ENCODE measurements around the gene PPP6R1.
A peak's percentile ranks its signal among the peaks of the same experiment; 100 is the strongest.

Gene PPP6R1

GRCh38 chr19:55247621-55248099 lies 11.2 kb downstream of the PPP6R1 start:
- peak; percentile 44 for DNase-seq (ENCODE audit: low read depth)
- TF ChIP-seq CTCF (conservative IDR thresholded peaks at IDR 0.05; ENCODE audit: low read depth, low read length) = no peak
- no peak overlapping the region for H3K4me3 ChIP-seq (ENCODE audit: low read depth, low read length)

GRCh38 chr19:55246462-55247451 lies 12.1 kb downstream of the PPP6R1 start:
- DNase-seq (ENCODE audit: low read depth) = no peak
- H3K4me3 ChIP-seq (ENCODE audit: low read depth, low read length) = no peak overlapping the region

GRCh38 chr19:55245236-55245904 lies 13.4 kb downstream of the PPP6R1 start:
- no peak for DNase-seq (ENCODE audit: low read depth)
- TF ChIP-seq CTCF (conservative IDR thresholded peaks at IDR 0.05; ENCODE audit: low read depth, low read length) = no peak
- H3K4me3 ChIP-seq (ENCODE audit: low read depth, low read length) = no peak overlapping the region

More at GRCh38 chr19:55246462-55247451, 12.1 kb downstream of the PPP6R1 start:
- TF ChIP-seq CTCF (conservative IDR thresholded peaks at IDR 0.05; ENCODE audit: low read depth, low read length) = no peak

- DNase-seq (ENCODE audit: low read depth) = no peak
- no peak overlapping the region for H3K4me3 ChIP-seq (ENCODE audit: low read depth, low read length)
- no peak for TF ChIP-seq CTCF (conservative IDR thresholded peaks at IDR 0.05; ENCODE audit: low read depth, low read length)
Measured at GRCh38 chr19:55244004-55244680, 14.7 kb downstream of the PPP6R1 start.

- H3K4me3 ChIP-seq (ENCODE audit: low read depth, low read length) = no peak overlapping the region
Measured at GRCh38 chr19:55242517-55242916, 16.3 kb downstream of the PPP6R1 start.

More at GRCh38 chr19:55242517-55242916, 16.3 kb downstream of the PPP6R1 start:
- no peak for TF ChIP-seq CTCF (conservative IDR thresholded peaks at IDR 0.05; ENCODE audit: low read depth, low read length)
- no peak for DNase-seq (ENCODE audit: low read depth)
